Measurements from ENCODE around the gene GUCD1. TPM values are rescaled to one million over a fixed set of nuclear protein-coding genes. Genes with fewer than 3 reads are reported as not detected.

GUCD1 gene
- total and polyA plus RNA-seq, 2 of the 13 experiments (the other 11 are each of a cell fraction or from before 2014, with no cell fraction given) = 128 to 245 TPM

DNA sequence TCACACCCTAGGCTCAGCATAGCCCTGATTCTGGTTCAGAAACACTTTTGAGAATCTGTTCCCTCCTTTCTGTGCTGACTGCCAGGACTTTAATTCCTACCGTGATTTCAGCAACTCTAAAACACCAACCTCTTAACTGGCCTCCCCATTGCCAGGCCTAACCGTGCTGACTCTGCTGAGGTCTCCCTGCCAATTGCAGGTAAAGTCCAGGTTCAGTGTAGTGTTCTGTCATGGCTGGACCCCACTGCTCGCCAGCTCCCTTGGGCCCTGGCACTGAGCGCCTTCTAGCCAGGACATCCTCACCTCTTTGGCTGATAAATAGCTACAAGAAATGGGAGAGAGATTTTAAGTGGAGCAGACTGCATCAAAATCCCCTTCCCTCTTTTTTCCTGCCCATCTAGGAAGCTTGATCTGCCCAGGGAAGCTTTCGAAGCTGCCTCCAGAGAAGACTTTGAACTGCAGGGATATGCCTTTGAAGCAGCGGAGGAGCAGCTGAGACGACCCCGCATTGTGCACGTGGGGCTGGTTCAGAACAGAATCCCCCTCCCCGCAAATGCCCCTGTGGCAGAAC, 55.1 kb downstream of the GUCD1 start (continued):
- no peak for TF ChIP-seq ZKSCAN5 (CRISPR knock-in tag; IDR thresholded peaks at IDR 0.05)
- no peak for TF ChIP-seq SYNCRIP (IDR thresholded peaks at IDR 0.05; ENCODE audit: insufficient read depth, low read depth, low read length)
- TF ChIP-seq DR1 (CRISPR knock-in tag; IDR thresholded peaks at IDR 0.05) = 0 out of 2 replicates have a peak, but pooled peaks have one; percentile 20
- 0 out of 2 replicates have a peak, but pooled peaks have one; percentile 17 for TF ChIP-seq HIVEP1 (CRISPR knock-in tag; IDR thresholded peaks at IDR 0.05)
- TF ChIP-seq STAG1 (CRISPR knock-in tag; IDR thresholded peaks at IDR 0.05) = no peak
- no peak for TF ChIP-seq ATF7-NPFF (CRISPR knock-in tag; IDR thresholded peaks at IDR 0.05; ENCODE audit: low read depth)
- no peak for TF ChIP-seq SMAD1 (CRISPR knock-in tag; IDR thresholded peaks at IDR 0.05; ENCODE audit: borderline replicate concordance, low read depth)
- no peak for TF ChIP-seq HHEX (CRISPR knock-in tag; IDR thresholded peaks at IDR 0.05)
- TF ChIP-seq ZNF775 (CRISPR knock-in tag; IDR thresholded peaks at IDR 0.05; ENCODE audit: borderline replicate concordance) = no peak
- TF ChIP-seq, protein P1, sequence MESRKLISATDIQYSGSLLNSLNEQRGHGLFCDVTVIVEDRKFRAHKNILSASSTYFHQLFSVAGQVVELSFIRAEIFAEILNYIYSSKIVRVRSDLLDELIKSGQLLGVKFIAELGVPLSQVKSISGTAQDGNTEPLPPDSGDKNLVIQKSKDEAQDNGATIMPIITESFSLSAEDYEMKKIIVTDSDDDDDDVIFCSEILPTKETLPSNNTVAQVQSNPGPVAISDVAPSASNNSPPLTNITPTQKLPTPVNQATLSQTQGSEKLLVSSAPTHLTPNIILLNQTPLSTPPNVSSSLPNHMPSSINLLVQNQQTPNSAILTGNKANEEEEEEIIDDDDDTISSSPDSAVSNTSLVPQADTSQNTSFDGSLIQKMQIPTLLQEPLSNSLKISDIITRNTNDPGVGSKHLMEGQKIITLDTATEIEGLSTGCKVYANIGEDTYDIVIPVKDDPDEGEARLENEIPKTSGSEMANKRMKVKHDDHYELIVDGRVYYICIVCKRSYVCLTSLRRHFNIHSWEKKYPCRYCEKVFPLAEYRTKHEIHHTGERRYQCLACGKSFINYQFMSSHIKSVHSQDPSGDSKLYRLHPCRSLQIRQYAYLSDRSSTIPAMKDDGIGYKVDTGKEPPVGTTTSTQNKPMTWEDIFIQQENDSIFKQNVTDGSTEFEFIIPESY (CRISPR knock-in tag; IDR thresholded peaks at IDR 0.05) = 0 out of 2 replicates have a peak, but pooled peaks have one; percentile 8
- TF ChIP-seq TEAD2 (CRISPR knock-in tag; IDR thresholded peaks at IDR 0.05) = no peak
- no peak for TF ChIP-seq ELF1 (CRISPR knock-in tag; IDR thresholded peaks at IDR 0.05)
- TF ChIP-seq ZNF263 (CRISPR knock-in tag; IDR thresholded peaks at IDR 0.05) = 0 out of 2 replicates have a peak, but pooled peaks have one; percentile 1
- TF ChIP-seq ZNF543 (CRISPR knock-in tag; IDR thresholded peaks at IDR 0.05) = 0 out of 2 replicates have a peak, but pooled peaks have one; percentile 38
- TF ChIP-seq MBNL3 (CRISPR knock-in tag; conservative IDR thresholded peaks at IDR 0.05) = no peak
- TF ChIP-seq NPAS2 (CRISPR knock-in tag; IDR thresholded peaks at IDR 0.05; ENCODE audit: borderline replicate concordance) = no peak
- no peak for TF ChIP-seq MXD4 (CRISPR knock-in tag; IDR thresholded peaks at IDR 0.05)
- TF ChIP-seq GATA4 (IDR thresholded peaks at IDR 0.05; ENCODE audit: borderline replicate concordance, low read depth) = peak; percentile 36; the same call in 1 of the 2 replicates
- TF ChIP-seq, protein P2, sequence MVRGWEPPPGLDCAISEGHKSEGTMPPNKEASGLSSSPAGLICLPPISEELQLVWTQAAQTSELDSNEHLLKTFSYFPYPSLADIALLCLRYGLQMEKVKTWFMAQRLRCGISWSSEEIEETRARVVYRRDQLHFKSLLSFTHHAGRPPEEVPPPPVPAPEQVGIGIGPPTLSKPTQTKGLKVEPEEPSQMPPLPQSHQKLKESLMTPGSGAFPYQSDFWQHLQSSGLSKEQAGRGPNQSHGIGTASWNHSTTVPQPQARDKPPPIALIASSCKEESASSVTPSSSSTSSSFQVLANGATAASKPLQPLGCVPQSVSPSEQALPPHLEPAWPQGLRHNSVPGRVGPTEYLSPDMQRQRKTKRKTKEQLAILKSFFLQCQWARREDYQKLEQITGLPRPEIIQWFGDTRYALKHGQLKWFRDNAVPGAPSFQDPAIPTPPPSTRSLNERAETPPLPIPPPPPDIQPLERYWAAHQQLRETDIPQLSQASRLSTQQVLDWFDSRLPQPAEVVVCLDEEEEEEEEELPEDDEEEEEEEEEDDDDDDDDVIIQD (CRISPR knock-in tag; IDR thresholded peaks at IDR 0.05; ENCODE audit: low read depth) = no peak
- no peak for TF ChIP-seq ZNF446 (CRISPR knock-in tag; IDR thresholded peaks at IDR 0.05)
- TF ChIP-seq EHMT2 (IDR thresholded peaks at IDR 0.05; ENCODE audit: borderline replicate concordance, low read depth, low read length) = no peak
- TF ChIP-seq TAF15 (IDR thresholded peaks at IDR 0.05; ENCODE audit: low read depth, low read length, poor library complexity, severe bottlenecking) = no peak
- TF ChIP-seq ZC3H13 (CRISPR knock-in tag; IDR thresholded peaks at IDR 0.05) = no peak
- no peak for TF ChIP-seq HNRNPH1 (optimal IDR thresholded peaks at IDR 0.05; ENCODE audit: low read depth, low read length)
- no peak for TF ChIP-seq ZNF703 (CRISPR knock-in tag; IDR thresholded peaks at IDR 0.05; ENCODE audit: borderline replicate concordance)
- TF ChIP-seq MTF2 (CRISPR knock-in tag; IDR thresholded peaks at IDR 0.05; ENCODE audit: borderline replicate concordance) = no peak
- no peak for TF ChIP-seq FOXJ3 (CRISPR knock-in tag; IDR thresholded peaks at IDR 0.05; ENCODE audit: borderline replicate concordance)
- TF ChIP-seq, protein P3, sequence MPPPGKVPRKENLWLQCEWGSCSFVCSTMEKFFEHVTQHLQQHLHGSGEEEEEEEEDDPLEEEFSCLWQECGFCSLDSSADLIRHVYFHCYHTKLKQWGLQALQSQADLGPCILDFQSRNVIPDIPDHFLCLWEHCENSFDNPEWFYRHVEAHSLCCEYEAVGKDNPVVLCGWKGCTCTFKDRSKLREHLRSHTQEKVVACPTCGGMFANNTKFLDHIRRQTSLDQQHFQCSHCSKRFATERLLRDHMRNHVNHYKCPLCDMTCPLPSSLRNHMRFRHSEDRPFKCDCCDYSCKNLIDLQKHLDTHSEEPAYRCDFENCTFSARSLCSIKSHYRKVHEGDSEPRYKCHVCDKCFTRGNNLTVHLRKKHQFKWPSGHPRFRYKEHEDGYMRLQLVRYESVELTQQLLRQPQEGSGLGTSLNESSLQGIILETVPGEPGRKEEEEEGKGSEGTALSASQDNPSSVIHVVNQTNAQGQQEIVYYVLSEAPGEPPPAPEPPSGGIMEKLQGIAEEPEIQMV (CRISPR knock-in tag; IDR thresholded peaks at IDR 0.05; ENCODE audit: low read depth) = no peak
